ENCODE data around the gene GSTO2. TPM values are rescaled to one million over a fixed set of nuclear protein-coding genes. Genes with fewer than 3 reads are reported as not detected.
A peak's percentile ranks its signal among the peaks of the same experiment; 100 is the strongest.
"Not testable (repeated sequence)": the region's sequence is repeated elsewhere in the genome, so short reads cannot be mapped to it uniquely, and the experiment has no call there.

Gene GSTO2
- total RNA-seq, 1 donor from 2014 or later: 2.8 TPM

GRCh38 chr10:104243512-104243911 lies 25.5 kb upstream of the GSTO2 start:
- Mint-ChIP-seq H3K4me1 (ENCODE audit: unreplicated experiment) (no peaks in the 10 kb centered on the region), H3K9me3 (peaks cover 8% of the 10 kb centered on the region), H3K36me3 (no peaks in the 10 kb centered on the region), H3K27me3 (peaks cover 15% of the 10 kb centered on the region), H3K4me3 (no peak overlapping the region), H3K27ac (peak overlapping the region; percentile 18)
- DNase-seq (ENCODE audit: extremely low spot score, unreplicated experiment): no peak
- TF ChIP-seq, protein P1, sequence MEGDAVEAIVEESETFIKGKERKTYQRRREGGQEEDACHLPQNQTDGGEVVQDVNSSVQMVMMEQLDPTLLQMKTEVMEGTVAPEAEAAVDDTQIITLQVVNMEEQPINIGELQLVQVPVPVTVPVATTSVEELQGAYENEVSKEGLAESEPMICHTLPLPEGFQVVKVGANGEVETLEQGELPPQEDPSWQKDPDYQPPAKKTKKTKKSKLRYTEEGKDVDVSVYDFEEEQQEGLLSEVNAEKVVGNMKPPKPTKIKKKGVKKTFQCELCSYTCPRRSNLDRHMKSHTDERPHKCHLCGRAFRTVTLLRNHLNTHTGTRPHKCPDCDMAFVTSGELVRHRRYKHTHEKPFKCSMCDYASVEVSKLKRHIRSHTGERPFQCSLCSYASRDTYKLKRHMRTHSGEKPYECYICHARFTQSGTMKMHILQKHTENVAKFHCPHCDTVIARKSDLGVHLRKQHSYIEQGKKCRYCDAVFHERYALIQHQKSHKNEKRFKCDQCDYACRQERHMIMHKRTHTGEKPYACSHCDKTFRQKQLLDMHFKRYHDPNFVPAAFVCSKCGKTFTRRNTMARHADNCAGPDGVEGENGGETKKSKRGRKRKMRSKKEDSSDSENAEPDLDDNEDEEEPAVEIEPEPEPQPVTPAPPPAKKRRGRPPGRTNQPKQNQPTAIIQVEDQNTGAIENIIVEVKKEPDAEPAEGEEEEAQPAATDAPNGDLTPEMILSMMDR (conservative IDR thresholded peaks at IDR 0.05): no peak

- Mint-ChIP-seq H3K4me1 (ENCODE audit: unreplicated experiment) (no peaks in the 10 kb centered on the region), H3K4me3 (no peak overlapping the region)
Measured at GRCh38 chr10:104245066-104245632, 23.8 kb upstream of the GSTO2 start.

GRCh38 chr10:104246976-104247375 lies 22.0 kb upstream of the GSTO2 start:
- Mint-ChIP-seq H3K4me1 (ENCODE audit: unreplicated experiment) (peaks cover 5% of the 10 kb centered on the region), H3K9me3 (peaks cover 8% of the 10 kb centered on the region), H3K4me3 (no peak overlapping the region), H3K27me3 (peaks cover 4% of the 10 kb centered on the region), H3K27ac (no peak overlapping the region), H3K36me3 (no peaks in the 10 kb centered on the region)
- no peak for DNase-seq (ENCODE audit: extremely low spot score, unreplicated experiment)
- TF ChIP-seq, protein P1 (conservative IDR thresholded peaks at IDR 0.05): no peak

More at GRCh38 chr10:104245066-104245632, 23.8 kb upstream of the GSTO2 start:
- Mint-ChIP-seq H3K27me3 (peaks cover 8% of the 10 kb centered on the region), H3K36me3 (no peaks in the 10 kb centered on the region), H3K9me3 (peaks cover 8% of the 10 kb centered on the region), H3K27ac (no peak overlapping the region)
- no peak for DNase-seq (ENCODE audit: extremely low spot score, unreplicated experiment)
- TF ChIP-seq, protein P1 (conservative IDR thresholded peaks at IDR 0.05): no peak

DNA sequence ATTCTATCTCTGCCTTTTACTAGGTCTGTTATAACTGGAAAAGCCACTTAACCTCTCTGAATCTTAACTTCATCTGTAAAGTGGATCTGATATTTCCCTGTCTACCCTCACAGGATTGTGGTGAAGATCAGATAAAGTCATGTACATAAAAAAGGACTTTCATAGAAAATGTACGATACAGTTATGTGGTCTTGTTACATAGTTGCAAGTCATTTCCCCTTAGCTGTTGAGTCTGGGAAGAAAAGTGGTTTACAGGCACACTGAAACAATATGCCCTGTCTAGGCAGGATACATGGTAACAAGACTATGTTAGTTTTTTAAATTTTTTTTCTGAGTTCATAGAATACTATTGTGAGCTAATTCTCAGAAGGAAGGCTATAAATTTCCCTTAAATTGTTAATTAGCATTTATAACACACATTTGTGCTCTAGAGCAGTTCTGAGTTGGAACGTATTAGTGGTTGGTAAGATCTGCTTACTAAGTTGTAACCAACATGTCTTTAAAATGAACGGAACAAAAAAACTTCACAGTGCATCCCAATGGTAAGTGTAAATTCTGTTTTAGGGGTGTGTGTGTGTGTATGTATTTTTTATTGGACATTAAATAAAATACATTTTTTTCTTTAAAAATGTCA lies 21.4 kb upstream of the GSTO2 start:
- TF ChIP-seq, protein P1 (conservative IDR thresholded peaks at IDR 0.05): no peak
- Mint-ChIP-seq H3K9me3 (peaks cover 8% of the 10 kb centered on the region), H3K36me3 (no peaks in the 10 kb centered on the region), H3K27ac (no peak overlapping the region), H3K4me3 (no peak overlapping the region), H3K27me3 (peaks cover 4% of the 10 kb centered on the region), H3K4me1 (ENCODE audit: unreplicated experiment) (peaks cover 5% of the 10 kb centered on the region)
- DNase-seq (ENCODE audit: extremely low spot score, unreplicated experiment): no peak

DNA sequence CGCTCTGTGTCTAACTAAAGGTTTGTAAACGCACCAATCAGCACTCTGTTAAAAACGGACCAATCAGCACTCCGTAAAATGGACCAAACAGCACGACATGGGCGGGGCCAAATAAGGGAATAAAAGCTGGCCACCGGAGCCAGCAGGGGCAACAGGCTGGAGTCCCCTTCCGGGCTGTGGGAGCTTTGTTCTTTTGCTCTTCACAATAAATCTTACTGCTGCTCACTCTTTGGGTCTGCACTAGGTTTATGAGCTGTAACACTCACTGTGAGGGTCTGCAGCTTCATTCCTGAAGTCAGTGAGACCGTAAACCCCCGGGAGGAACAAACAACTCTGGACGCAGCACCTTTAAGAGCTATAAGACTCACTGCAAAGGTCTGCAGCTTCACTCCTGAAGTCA lies 20.1 kb upstream of the GSTO2 start:
- not testable (repeated sequence) for H3K27ac Mint-ChIP-seq; H3K36me3 Mint-ChIP-seq; DNase-seq (ENCODE audit: extremely low spot score, unreplicated experiment); H3K27me3 Mint-ChIP-seq; H3K9me3 Mint-ChIP-seq; H3K4me3 Mint-ChIP-seq
- H3K4me1 Mint-ChIP-seq (ENCODE audit: unreplicated experiment): peaks cover 15% of the 10 kb centered on the region

DNA sequence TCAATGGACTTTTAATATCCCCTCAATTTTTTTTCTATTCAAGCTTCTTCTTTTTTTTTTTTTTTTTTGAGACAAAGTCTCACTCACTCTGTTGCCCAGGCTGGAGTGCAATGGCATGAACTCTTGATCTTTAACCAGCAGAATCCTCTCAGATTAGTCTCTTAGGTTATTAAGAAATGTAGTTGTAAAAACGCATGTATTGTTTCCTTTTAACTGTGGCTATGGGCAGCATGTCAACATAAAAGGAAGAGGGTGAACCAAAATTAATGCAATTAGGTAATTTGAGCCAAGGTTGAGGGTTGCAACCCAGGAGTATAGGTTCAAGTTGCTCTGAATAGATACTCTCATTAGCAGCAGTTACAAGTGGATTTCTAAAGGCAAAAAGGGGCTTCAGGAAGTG lies 18.6 kb upstream of the GSTO2 start:
- no peaks in the 10 kb centered on the region for H3K36me3 Mint-ChIP-seq
- DNase-seq (ENCODE audit: extremely low spot score, unreplicated experiment): no peak
- peaks cover 4% of the 10 kb centered on the region for H3K27me3 Mint-ChIP-seq
- H3K9me3 Mint-ChIP-seq: peaks cover 8% of the 10 kb centered on the region
- H3K4me1 Mint-ChIP-seq (ENCODE audit: unreplicated experiment): peaks cover 22% of the 10 kb centered on the region
- TF ChIP-seq, protein P1 (conservative IDR thresholded peaks at IDR 0.05): no peak
- no peak overlapping the region for H3K4me3 Mint-ChIP-seq
- H3K27ac Mint-ChIP-seq: no peak overlapping the region

Data from type B pancreatic cell (in vitro differentiated cells).